Ascending aorta (tissue), 2 donors: ENCODE results near the gene CXXC1. TPM values are rescaled to one million over a fixed set of nuclear protein-coding genes. Genes with fewer than 3 reads are reported as not detected.

ENCODE experiments used
- DNase-seq, 2 donors: peaks; one replicate each; pipeline ENCODE4 v3.0.0-alpha.2; 2019; ENCODE audit warnings: low spot score in 2 of 2
- H3K27ac ChIP-seq, 2 donors: fragments of 200-600 bp; sonication (generic); one replicate each; pipeline ENCODE4 v1.5.1; 2016 to 2017; ENCODE audit warnings: mild to moderate bottlenecking in 1 of 2
- H3K27me3 ChIP-seq: fragments of 200-600 bp; sonication (generic); one replicate; pipeline ENCODE4 v1.5.1; 2017
- H3K36me3 ChIP-seq, 2 donors: fragments of 200-600 bp; sonication (generic); one replicate each; pipeline ENCODE4 v1.5.1; 2016
- H3K4me1 ChIP-seq, 2 donors: fragments of 200-600 bp; sonication (generic); one replicate each; pipeline ENCODE4 v1.5.1; 2016 to 2017; ENCODE audit warnings: mild to moderate bottlenecking in 1 of 2
- H3K4me3 ChIP-seq, 2 donors: fragments of 200-600 bp; sonication (generic); one replicate each; pipeline ENCODE4 v1.5.1; 2016 to 2017; ENCODE audit warnings: mild to moderate bottlenecking in 1 of 2
- H3K9me3 ChIP-seq, 2 donors: fragments of 200-600 bp; sonication (generic); one replicate each; pipeline ENCODE4 v1.5.1; 2016
- intact Hi-C: fragments of 100-400 bp; cut with DNase I; formaldehyde crosslinking; loops from one replicate; pipeline ENCODE4 v1.15.1; 2023
- total RNA-seq: library from RNA; depleted of rRNA; stranded (reverse); fragments of >200 nt; gene quantifications from one replicate; pipeline ENCODE4 v1.1.0, GENCODE V29; 2016
- TF ChIP-seq, protein P1 (sequence below), 3 experiments: fragments of 200-600 bp in 2 of 3; fragments of 450-650 bp in 1 of 3; sonication (generic) in 2 of 3; IDR thresholded peaks; one replicate each; pipeline ENCODE4 v1.5.1; 2016 to 2019; ENCODE audit warnings: antibody characterized with exemption in 3 of 3, mild to moderate bottlenecking in 1 of 3, moderate library complexity in 1 of 3

Gene CXXC1
- total RNA-seq, 1 donor from 2014 or later = 171 TPM

DNA sequence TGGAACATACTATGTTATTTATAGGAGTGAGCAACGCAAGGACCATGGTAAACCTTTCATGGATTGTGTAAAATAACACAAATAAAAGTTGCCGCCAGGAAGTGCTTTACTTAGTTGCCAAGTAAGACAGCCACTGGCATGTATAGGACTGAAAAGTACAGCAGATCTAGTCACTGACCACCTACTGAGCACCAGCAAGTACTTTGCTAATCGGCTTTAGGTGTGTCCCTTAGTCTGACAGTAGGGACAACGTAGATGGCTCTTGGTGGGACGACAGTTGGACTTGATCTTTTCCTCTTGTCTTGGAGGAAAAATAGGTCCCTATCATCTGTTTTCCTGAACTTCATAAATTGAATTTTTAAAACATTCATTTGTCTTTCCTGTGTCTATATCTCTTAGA lies 13.6 kb upstream of the CXXC1 start:
- no peak for DNase-seq
- intact Hi-C loops = no loop called here
- Histone ChIP-seq H3K9me3 (no peaks in the 10 kb centered on the region), H3K4me1 (peaks cover 0 to 4% of the 10 kb centered on the region in 2 donors), H3K4me3 (no peak overlapping the region), H3K36me3 (no peaks in the 10 kb centered on the region), H3K27ac (no peak overlapping the region), H3K27me3 (peaks cover 10% of the 10 kb centered on the region)
- TF ChIP-seq, protein P1, sequence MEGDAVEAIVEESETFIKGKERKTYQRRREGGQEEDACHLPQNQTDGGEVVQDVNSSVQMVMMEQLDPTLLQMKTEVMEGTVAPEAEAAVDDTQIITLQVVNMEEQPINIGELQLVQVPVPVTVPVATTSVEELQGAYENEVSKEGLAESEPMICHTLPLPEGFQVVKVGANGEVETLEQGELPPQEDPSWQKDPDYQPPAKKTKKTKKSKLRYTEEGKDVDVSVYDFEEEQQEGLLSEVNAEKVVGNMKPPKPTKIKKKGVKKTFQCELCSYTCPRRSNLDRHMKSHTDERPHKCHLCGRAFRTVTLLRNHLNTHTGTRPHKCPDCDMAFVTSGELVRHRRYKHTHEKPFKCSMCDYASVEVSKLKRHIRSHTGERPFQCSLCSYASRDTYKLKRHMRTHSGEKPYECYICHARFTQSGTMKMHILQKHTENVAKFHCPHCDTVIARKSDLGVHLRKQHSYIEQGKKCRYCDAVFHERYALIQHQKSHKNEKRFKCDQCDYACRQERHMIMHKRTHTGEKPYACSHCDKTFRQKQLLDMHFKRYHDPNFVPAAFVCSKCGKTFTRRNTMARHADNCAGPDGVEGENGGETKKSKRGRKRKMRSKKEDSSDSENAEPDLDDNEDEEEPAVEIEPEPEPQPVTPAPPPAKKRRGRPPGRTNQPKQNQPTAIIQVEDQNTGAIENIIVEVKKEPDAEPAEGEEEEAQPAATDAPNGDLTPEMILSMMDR (IDR thresholded peaks at IDR 0.05) = no peak

DNA sequence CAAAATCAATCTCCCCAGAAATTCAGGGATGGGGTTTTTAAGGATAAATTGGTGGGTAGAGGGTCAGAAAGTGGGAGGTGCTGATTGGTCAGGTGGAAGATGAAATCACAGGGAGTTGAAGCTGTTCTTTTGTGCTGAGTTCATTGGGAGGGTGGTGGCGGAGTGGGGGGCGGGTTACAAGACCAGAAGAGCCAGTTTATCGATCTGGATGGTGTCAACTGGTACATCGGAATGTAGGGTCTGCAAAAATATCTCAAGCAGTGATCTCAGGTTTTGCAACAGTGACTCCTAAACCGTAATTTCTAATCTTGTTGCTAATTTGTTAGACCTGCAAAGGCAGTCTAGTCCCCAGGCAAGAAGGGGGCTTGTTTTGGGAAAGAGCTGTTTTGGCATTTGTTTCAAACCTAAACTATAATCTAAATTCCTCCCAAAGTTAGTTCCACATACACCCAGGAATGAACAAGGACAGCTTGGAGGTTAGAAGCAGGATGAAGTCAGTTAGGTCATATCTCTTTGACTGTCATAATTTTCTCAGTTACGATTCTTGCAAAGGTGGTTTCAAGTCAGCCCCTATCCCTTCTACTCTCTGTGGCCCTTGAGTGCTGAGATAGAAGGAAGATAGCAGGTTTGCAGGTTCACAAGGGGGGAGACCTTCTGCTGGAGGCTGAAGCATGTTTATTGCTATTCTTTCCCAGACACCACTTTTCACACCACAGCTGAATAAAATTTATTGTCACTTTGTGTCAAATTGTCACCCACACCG lies 12.3 kb upstream of the CXXC1 start:
- DNase-seq = no peak
- intact Hi-C loops = no loop called here
- Histone ChIP-seq H3K9me3 (no peaks in the 10 kb centered on the region), H3K27me3 (peaks cover 10% of the 10 kb centered on the region), H3K4me1 (peaks cover 0 to 4% of the 10 kb centered on the region in 2 donors), H3K36me3 (no peaks in the 10 kb centered on the region), H3K27ac (no peak overlapping the region), H3K4me3 (no peak overlapping the region)
- TF ChIP-seq, protein P1 (IDR thresholded peaks at IDR 0.05) = no peak

DNA sequence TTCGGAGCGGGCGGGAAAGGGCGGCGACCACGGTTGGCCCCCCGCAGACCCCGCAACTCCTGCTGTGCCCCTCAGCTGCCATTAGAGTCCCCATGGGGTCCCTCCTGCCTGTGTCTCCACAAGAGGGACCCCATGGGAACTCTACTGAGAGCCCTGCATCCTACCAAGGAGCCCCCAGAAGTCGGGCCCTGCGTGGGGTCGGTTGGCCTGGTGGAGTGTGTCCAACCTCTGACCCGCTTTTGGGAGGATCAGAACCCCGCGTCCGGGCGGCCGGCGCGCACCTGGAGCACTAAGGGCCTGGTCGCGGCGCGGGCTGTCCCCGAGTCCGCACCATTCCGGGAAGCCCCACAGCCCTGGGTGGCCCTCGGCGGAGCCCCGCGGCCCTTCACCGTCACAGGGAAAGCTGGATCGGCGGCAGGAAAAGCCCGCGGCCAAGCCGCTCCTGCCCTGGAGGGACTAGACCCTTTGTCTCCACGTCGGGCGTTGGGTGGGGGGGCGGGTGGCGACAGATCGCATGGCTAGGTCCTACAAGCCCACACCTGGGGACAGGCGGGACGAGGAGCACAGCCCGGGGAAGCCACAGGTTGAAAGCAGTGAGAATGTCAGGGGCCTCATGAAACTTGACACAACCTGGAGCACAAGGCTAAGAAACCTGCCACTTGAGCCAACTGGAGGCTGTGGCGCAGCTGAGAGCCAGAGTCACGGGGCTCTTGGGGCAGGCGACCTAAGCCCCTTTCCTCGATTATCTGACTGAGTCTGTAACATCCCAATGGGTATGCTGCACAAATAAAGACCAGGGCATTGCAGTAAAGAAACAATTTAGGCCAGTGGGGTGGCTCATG lies 11.2 kb upstream of the CXXC1 start:
- Histone ChIP-seq H3K27ac (no peak overlapping the region), H3K4me1 (peaks cover 0 to 4% of the 10 kb centered on the region in 2 donors), H3K4me3 (peak overlapping the region; percentile 58 to 68), H3K27me3 (peaks cover 10% of the 10 kb centered on the region), H3K9me3 (no peaks in the 10 kb centered on the region), H3K36me3 (no peaks in the 10 kb centered on the region)
- intact Hi-C loops = no loop called here
- DNase-seq = no peak
- TF ChIP-seq, protein P1 (IDR thresholded peaks at IDR 0.05) = no peak

DNA sequence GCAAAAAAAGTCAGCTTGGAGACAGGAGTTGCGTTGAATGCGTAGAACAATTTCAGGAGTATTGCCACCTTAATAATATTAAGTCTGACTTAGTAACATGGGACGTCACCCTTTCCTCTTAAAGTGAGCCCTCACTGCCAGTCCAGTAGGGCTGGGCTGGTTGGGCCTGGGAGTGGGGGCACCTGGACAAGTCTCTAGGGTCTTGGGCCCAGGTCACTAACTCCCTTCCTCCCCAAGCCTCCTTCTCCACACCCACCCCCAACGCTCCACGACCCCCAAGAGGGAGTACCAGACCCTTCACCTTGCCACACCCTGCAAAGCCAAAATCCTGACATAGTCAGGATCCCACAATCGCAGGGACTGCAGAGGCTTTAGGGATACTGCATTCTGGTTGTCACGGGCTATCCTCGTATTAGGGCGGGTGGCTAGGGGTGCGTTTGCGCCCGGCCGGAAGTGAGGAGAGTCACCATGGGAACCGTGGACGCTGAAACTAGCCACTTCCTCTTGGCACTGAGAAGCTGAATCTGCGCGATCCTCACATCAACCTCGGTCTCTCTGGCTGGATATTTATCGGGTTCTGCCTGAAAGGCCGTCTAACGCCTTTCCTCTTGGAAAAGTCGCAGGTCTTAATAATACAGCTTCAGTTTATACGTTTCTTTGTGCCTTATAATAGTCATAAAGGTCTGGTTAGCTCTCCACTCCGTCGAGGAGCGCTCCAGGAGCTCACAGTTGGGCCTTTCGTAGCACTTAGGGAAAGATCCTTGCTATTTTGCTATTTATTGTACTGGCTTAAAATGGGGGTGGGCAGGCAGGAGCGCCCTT lies 10.3 kb upstream of the CXXC1 start:
- H3K4me3 ChIP-seq = peak overlapping the region; percentile 58 to 68
- H3K9me3 ChIP-seq = no peaks in the 10 kb centered on the region
- intact Hi-C loops = no loop called here
- H3K27ac ChIP-seq = no peak overlapping the region
- peak; percentile 44 to 89 for DNase-seq
- H3K27me3 ChIP-seq = peaks cover 10% of the 10 kb centered on the region
- TF ChIP-seq, protein P1 (IDR thresholded peaks at IDR 0.05) = no peak
- H3K4me1 ChIP-seq = peaks cover 0 to 4% of the 10 kb centered on the region in 2 donors
- no peaks in the 10 kb centered on the region for H3K36me3 ChIP-seq

DNA sequence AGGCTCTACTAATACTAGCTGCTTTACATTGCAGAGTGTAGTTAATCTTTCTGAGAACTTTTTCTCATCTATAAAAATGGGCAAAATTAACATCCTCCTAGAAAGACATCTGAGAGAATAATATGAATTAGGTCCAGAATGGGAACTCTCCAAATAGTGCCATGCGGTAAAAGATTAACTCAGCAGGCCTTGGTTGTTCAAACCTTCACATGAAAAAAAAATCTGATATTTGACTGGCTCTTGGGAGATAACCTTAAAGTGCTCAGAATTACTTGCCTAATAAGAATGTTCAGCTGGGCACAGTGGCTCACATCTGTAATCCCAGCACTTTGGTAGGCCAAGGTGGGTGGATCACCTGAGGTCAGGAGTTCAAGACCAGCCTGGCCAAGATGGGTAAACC lies 5.5 kb upstream of the CXXC1 start:
- H3K4me3 ChIP-seq = no peak overlapping the region
- no peaks in the 10 kb centered on the region for H3K36me3 ChIP-seq
- no peaks in the 10 kb centered on the region for H3K4me1 ChIP-seq
- no peak overlapping the region for H3K27ac ChIP-seq
- TF ChIP-seq, protein P1 (IDR thresholded peaks at IDR 0.05) = no peak
- no peaks in the 10 kb centered on the region for H3K27me3 ChIP-seq
- intact Hi-C loops = no loop called here
- no peak for DNase-seq
- no peaks in the 10 kb centered on the region for H3K9me3 ChIP-seq
